ENCODE measurements around the gene ANKRD62. TPM values are rescaled to one million over a fixed set of nuclear protein-coding genes. Genes with fewer than 3 reads are reported as not detected.
A peak's percentile ranks its signal among the peaks of the same experiment; 100 is the strongest.

ANKRD62 gene
- total RNA-seq, 1 experiment from 2014 or later: not detected

GRCh38 chr18:12088731-12089375, 4.8 kb upstream of the ANKRD62 start:
- Mint-ChIP-seq H3K9me3 (ENCODE audit: unreplicated experiment) (no peaks in the 10 kb centered on the region), H3K27me3 (ENCODE audit: insufficient read depth, unreplicated experiment) (peaks cover under 1% of the 10 kb centered on the region), H3K27ac (ENCODE audit: unreplicated experiment) (no peak overlapping the region), H3K36me3 (ENCODE audit: insufficient read depth, unreplicated experiment) (peaks cover 21% of the 10 kb centered on the region), H3K4me3 (ENCODE audit: unreplicated experiment) (no peak overlapping the region), H3K4me1 (ENCODE audit: low read depth, unreplicated experiment) (no peaks in the 10 kb centered on the region)
- CTCF ChIA-PET: no interaction called here
- intact Hi-C loops (cut with micrococcal nuclease; ENCODE audit: unreplicated experiment): no loop called here
- H3K4me3 ChIP-seq (ENCODE audit: low read depth, low read length): no peak overlapping the region
- no peaks in the 10 kb centered on the region for H3K9me3 ChIP-seq
- POLR2A ChIA-PET: no interaction called here
- BruUV-seq (replicated peaks): no TSS peak
- H3K27me3 ChIP-seq (replicated peaks; ENCODE audit: control insufficient read depth, insufficient read depth, low read length): no peaks in the 10 kb centered on the region
- H3K4me1 ChIP-seq: no peaks in the 10 kb centered on the region
- no peak for TF ChIP-seq CTCF (IDR thresholded peaks at IDR 0.05; ENCODE audit: insufficient read depth in 1 of 2, low read depth in 1 of 2, low read length in 1 of 2, severe bottlenecking in 1 of 2, unreplicated experiment in 1 of 2)
- no peak for DNase-seq
- no peaks in the 10 kb centered on the region for H3K36me3 ChIP-seq (ENCODE audit: control insufficient read depth, insufficient read depth, low read length)

GRCh38 chr18:12091538-12092141, 2.0 kb upstream of the ANKRD62 start:
- peaks cover 21% of the 10 kb centered on the region for H3K36me3 Mint-ChIP-seq (ENCODE audit: insufficient read depth, unreplicated experiment)
- Histone ChIP-seq H3K4me3 (ENCODE audit: low read depth, low read length) (no peak overlapping the region), H3K27me3 (replicated peaks; ENCODE audit: control insufficient read depth, insufficient read depth, low read length) (no peaks in the 10 kb centered on the region), H3K4me1 (no peaks in the 10 kb centered on the region), H3K36me3 (ENCODE audit: control insufficient read depth, insufficient read depth, low read length) (no peaks in the 10 kb centered on the region), H3K9me3 (no peaks in the 10 kb centered on the region)
- H3K27ac Mint-ChIP-seq (ENCODE audit: unreplicated experiment): no peak overlapping the region
- no peak for TF ChIP-seq CTCF (IDR thresholded peaks at IDR 0.05; ENCODE audit: insufficient read depth in 1 of 2, low read depth in 1 of 2, low read length in 1 of 2, severe bottlenecking in 1 of 2, unreplicated experiment in 1 of 2)
- no peak overlapping the region for H3K4me3 Mint-ChIP-seq (ENCODE audit: unreplicated experiment)
- intact Hi-C loops (cut with micrococcal nuclease; ENCODE audit: unreplicated experiment): loop anchor here (1.0 kb wide), 2 partner anchors 30 to 146 kb away; no protein-coding TSS in a partner anchor
- H3K4me1 Mint-ChIP-seq (ENCODE audit: low read depth, unreplicated experiment): no peaks in the 10 kb centered on the region
- BruUV-seq (replicated peaks): no TSS peak
- no peaks in the 10 kb centered on the region for H3K9me3 Mint-ChIP-seq (ENCODE audit: unreplicated experiment)
- H3K27me3 Mint-ChIP-seq (ENCODE audit: insufficient read depth, unreplicated experiment): peaks cover 3% of the 10 kb centered on the region
- ChIA-PET POLR2A (no interaction called here), CTCF (interaction anchor here (0.7 to 1.1 kb wide), 2 partner anchors 61 to 145 kb away, joined by 4 to 6 read pairs; no protein-coding TSS in a partner anchor)
- DNase-seq: no peak

GRCh38 chr18:12092398-12093229, 1.0 kb upstream of the ANKRD62 start:
- no peak overlapping the region for H3K27ac Mint-ChIP-seq (ENCODE audit: unreplicated experiment)

More at GRCh38 chr18:12092398-12093229, 1.0 kb upstream of the ANKRD62 start:
- no peaks in the 10 kb centered on the region for H3K36me3 ChIP-seq (ENCODE audit: control insufficient read depth, insufficient read depth, low read length)
- peak; percentile 68 to 70 for DNase-seq
- no peaks in the 10 kb centered on the region for H3K9me3 Mint-ChIP-seq (ENCODE audit: unreplicated experiment)
- H3K9me3 ChIP-seq: no peaks in the 10 kb centered on the region
- no peaks in the 10 kb centered on the region for H3K4me1 Mint-ChIP-seq (ENCODE audit: low read depth, unreplicated experiment)
- H3K4me1 ChIP-seq: no peaks in the 10 kb centered on the region
- ChIA-PET POLR2A (no interaction called here), CTCF (interaction anchor here (0.7 to 1.1 kb wide), 3 partner anchors 103 to 144 kb away, joined by 3 to 6 read pairs (median 4); no protein-coding TSS in a partner anchor)
- no TSS peak for BruUV-seq (replicated peaks)
- TF ChIP-seq CTCF (IDR thresholded peaks at IDR 0.05; ENCODE audit: insufficient read depth in 1 of 2, low read depth in 1 of 2, low read length in 1 of 2, severe bottlenecking in 1 of 2, unreplicated experiment in 1 of 2): peak; percentile 68 to 84
- H3K4me3 Mint-ChIP-seq (ENCODE audit: unreplicated experiment): no peak overlapping the region
- H3K27me3 Mint-ChIP-seq (ENCODE audit: insufficient read depth, unreplicated experiment): peaks cover 3% of the 10 kb centered on the region
- peaks cover 17% of the 10 kb centered on the region for H3K36me3 Mint-ChIP-seq (ENCODE audit: insufficient read depth, unreplicated experiment)
- no peaks in the 10 kb centered on the region for H3K27me3 ChIP-seq (replicated peaks; ENCODE audit: control insufficient read depth, insufficient read depth, low read length)
- H3K4me3 ChIP-seq (ENCODE audit: low read depth, low read length): no peak overlapping the region
- intact Hi-C loops (cut with micrococcal nuclease; ENCODE audit: unreplicated experiment): loop anchor here (1.0 kb wide), 2 partner anchors 29 to 145 kb away; no protein-coding TSS in a partner anchor

Measured in Caco-2 (cell line).